HG02610 (cell line): ENCODE data around the gene HOXB9.

ENCODE experiments used
- ATAC-seq: cut with Tn5 transposase; IDR thresholded peaks from one replicate; pipeline ENCODE4 v1.9.1; 2021; ENCODE audit warnings: mild to moderate bottlenecking, moderate library complexity; ENCODE audit not compliant: unreplicated experiment

The HOXB9 gene

GRCh38 chr17:48625495-48626244, 488 bp downstream of the HOXB9 start:
- ATAC-seq = no peak

GRCh38 chr17:48624544-48625494, 1.3 kb downstream of the HOXB9 start:
- no peak for ATAC-seq

- ATAC-seq = no peak
Measured at GRCh38 chr17:48624118-48624517, 2.0 kb downstream of the HOXB9 start.

GRCh38 chr17:48623583-48623982, 2.6 kb downstream of the HOXB9 start:
- no peak for ATAC-seq

GRCh38 chr17:48622857-48623256, 3.3 kb downstream of the HOXB9 start:
- ATAC-seq = no peak

GRCh38 chr17:48621410-48622392, 4.5 kb downstream of the HOXB9 start:
- no peak for ATAC-seq

- no peak for ATAC-seq
Measured at GRCh38 chr17:48620461-48621139, 5.6 kb downstream of the HOXB9 start.

GRCh38 chr17:48619826-48620449, 6.2 kb downstream of the HOXB9 start:
- ATAC-seq = no peak

GRCh38 chr17:48618256-48618896, 7.8 kb downstream of the HOXB9 start:
- no peak for ATAC-seq

- no peak for ATAC-seq
Measured at GRCh38 chr17:48617471-48618255, 8.5 kb downstream of the HOXB9 start.

- ATAC-seq = no peak
Measured at GRCh38 chr17:48616717-48617470, 9.3 kb downstream of the HOXB9 start.

GRCh38 chr17:48615963-48616716, 10.0 kb downstream of the HOXB9 start:
- no peak for ATAC-seq

- ATAC-seq = no peak
Measured at GRCh38 chr17:48615047-48615962, 10.9 kb downstream of the HOXB9 start, which contains the start of gene HOXB8. TSS of gene HOXB8 (minus strand) at chr17:48615292. CDS start at chr17:48614704, 588 bp downstream.

- ATAC-seq = no peak
Measured at GRCh38 chr17:48613862-48614694, 12.1 kb downstream of the HOXB9 start.
